HG03159 (cell line): ENCODE data around the gene SMG6.

ENCODE experiments used
- ATAC-seq: cut with Tn5 transposase; IDR thresholded peaks from one replicate; pipeline ENCODE4 v1.9.1; 2021; ENCODE audit warnings: mild to moderate bottlenecking, moderate library complexity; ENCODE audit not compliant: unreplicated experiment

SMG6 gene

GRCh38 chr17:2084036-2084765, 219.4 kb downstream of the SMG6 start:
- no peak for ATAC-seq

GRCh38 chr17:2083613-2084035, 220.0 kb downstream of the SMG6 start:
- peak; percentile 47 for ATAC-seq

DNA sequence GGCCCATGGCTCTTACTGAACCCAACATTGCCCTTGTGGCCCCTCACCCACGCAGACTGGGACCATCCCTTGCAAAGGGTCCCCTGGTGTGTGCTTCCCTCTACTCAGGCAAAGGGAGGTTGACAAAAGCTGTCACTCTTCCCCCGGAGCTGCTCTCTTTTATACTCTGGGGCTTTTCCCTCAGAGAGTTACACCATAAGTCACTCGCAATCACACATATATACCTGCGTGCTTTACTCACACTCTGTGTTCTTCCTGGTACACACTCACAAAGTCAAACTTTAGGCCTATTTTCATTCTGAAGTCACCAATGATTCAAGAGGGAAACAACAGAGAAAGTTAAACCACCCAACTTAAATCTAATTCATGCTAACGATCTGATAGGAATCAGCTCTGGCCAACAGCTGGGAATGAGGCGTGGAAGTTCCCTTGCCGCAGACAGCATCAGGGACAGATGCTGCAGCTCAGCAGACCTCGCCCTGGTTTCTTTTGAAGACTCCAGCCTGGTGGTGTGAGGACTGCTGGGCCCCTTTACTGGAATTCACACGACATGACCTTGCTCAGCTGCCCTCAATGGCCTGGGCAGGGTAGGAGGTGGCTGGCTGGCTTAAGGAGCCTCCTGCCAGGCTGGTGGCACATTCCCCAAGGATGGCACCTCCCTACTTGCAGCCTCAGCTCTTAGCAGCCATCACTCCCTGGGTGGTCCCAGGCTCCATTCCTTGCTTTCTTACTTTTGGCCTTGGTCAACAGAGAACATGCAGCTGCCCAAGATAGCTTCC, 221.4 kb downstream of the SMG6 start:
- no peak for ATAC-seq

DNA sequence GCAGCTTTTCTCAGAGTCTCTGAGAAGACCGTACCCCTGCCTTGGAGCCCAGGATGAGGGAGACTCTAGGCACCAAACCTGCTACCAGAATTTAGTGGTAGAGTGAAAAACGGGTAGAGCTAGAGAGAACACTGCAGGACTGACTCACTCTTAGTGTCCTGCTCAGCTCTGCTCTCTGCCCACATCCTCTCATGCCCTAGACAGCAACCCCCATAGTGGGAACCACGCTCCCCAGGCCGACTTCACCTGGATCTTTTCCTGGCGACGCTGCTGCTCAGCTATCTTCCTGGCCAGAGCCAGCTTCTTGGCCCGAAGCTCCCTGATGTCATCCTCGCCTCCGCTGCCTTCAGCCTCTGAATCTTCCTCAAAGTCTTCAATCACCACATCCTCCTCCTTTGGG, 222.0 kb downstream of the SMG6 start:
- ATAC-seq: no peak

- no peak for ATAC-seq
Measured at GRCh38 chr17:2077040-2077439, 226.5 kb downstream of the SMG6 start.

- ATAC-seq: no peak
Measured at GRCh38 chr17:2076087-2076984, 227.2 kb downstream of the SMG6 start.

DNA sequence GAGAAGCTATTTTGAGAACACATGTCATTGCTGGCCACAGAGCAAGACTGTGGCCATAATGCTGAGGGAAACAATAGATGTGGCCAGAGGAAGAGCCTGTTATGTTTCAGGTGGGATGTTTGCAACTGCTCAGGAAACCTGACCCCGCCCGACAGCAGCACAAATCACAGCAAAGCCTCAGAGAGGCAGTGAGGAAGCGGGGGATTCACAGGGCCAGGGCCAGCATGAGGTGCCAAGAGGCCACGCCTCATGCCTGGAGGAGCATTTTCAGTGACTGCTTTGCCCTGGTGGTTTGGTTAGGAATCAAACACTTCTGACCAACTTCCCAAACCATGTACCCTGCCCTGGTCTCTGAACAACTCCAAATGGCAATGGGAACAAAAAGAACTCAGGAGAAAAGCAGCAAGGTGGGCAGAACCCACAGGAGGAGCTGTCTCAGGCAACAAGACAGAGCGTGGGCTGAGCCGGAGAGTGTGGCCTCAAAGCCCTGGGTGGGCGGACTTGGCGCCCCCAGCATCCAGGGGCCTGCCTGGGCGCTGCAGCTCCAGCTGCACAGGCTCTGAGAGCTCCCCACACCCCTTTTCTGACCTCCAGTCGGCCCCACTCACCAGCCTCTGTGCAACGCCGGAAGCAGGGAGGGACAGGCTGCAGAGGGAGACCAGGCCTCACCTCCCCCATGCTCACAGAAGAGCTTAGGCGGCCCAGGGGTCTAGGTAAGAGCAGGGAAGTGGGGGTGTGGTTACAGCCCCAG, 228.1 kb downstream of the SMG6 start:
- ATAC-seq: no peak

DNA sequence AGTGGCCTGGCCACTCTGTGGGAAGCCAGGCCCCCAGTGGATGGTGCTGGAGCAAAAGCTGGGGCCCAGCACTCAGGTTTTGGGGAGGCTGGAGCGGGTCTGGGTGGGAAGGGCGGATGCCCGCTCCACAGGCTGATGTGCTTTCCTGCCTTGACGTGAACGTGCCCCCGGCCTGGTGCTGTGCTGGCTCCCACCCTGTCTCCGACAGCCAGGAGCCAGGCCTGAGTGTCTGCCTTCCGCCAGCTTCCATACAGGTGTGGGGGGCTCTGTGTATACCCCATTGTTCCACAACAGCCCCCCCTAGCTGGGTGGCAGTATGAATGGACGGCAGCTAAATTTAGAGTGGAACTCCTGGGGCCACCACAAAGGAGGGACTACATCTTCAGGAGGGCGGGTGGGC, 228.7 kb downstream of the SMG6 start:
- no peak for ATAC-seq

DNA sequence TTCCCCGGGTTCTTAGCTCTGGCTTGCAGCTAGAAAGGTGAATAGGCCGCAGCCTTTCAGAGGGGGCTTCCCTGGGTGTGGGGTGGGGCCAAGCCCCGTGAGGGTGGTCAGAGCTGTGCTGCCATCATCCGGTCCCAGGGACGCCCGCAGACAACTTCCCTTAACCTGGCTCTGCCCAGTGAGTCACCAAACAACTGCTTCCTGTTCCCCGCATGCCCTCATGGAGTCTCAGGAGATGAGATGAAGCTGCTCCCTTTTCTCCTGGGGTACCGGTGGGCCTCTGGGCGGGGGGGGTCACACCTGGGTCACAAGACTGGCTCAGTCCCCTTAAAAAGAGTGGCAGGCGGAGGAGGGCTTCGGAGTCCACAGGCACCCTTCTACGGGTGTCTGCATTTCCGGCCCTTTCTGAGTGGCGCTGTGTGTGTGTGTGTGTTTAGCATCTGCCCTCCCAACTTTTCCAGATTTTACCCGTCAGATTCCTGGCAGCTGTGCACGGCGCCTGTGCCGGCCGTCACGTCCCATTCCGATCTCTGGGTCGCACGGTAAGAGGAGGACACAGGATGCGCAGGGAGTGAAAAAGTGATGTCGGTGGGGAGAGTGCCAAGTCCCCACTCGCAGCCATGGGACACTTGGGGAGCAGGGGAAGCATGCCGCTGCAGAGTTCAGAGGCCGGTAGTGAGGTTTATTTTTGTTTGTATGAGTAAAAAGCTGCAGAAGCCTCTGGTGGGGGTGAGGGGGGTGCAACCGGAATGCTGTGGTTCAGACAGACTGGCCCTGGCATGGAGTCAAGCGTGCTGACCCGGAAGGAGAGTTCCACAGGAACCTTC, 231.9 kb downstream of the SMG6 start:
- ATAC-seq: no peak

DNA sequence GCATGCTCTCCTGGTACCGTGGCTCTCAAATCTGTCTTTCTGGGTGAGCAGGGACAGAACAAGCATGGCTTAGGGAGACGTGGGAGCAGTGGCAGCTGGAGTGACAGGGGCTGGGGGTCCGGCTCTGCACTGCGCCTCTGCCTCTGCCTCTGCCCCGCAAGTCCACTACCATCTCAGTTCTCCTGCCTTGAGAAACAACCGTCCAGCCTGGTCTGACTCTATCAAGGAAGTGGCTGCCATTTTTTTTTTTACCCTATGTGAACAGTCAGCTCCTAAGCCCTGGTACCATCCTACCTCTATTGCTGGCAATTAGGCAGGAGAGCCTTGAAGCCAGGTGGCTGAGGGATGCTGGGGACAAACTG, 232.6 kb downstream of the SMG6 start:
- no peak for ATAC-seq

DNA sequence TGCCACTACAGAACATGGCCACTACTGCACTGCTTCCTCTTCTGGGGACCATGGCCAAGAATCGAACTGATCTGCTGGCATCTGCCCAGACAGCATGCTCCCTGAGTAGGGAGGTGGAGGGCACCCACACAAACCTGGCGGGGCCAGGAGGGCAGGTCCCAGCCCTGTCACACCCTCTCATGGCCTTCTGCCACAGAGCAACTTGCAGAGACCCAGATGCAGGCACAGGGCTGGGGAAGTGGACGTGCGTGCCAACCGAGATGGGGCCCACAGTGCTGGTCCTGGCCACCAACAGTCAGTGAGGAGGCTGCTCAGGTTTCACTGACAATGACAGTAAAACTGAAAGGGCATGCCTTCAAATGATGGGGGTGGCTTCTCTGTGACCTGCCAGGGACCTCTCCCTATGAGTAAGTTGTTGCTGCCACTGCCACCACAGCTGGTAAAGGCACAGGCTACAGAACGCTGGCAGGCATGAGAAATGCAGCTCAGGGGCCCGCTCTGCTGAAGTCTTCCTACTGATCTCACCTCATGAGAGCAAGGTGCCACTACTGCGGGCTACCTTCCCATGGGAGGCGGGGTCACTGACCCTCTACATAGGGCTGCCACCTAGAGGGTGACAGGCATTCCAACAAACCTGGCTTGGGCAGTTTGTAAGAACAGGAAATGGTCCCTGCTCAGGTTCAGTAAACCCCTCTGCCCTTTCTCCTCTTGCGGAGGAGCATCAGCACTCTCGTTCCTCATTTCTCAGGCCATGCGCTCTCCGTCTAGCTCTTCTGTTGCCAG, 233.2 kb downstream of the SMG6 start:
- peak; percentile 66 for ATAC-seq

DNA sequence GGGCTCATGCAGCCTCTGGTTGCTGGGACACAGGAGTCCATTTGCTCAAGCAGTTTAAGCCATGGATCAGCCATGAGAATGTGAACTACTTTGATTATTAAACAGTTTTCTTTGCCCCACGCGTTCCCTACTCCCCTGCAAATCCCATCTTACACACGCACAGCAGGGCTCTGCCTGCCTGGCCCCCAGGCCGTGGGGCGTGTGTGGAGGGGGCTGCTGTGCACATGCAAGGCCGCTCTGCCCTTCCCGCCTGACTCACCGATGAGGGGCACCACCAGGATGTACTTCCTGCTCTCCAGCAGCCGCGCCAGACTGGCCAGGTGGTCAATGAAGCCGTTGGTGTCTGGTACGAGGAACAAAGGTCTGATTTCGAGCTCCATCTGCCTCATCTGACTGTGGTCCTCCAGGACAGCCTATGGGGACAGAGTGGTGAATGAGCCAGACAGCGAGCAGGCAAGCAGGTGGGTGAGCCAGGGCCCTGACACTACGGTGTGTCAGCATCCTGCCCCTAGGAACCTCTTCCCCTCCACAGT, 235.0 kb downstream of the SMG6 start:
- ATAC-seq: no peak

- ATAC-seq: no peak
Measured at GRCh38 chr17:2068031-2068518, 235.5 kb downstream of the SMG6 start.

DNA sequence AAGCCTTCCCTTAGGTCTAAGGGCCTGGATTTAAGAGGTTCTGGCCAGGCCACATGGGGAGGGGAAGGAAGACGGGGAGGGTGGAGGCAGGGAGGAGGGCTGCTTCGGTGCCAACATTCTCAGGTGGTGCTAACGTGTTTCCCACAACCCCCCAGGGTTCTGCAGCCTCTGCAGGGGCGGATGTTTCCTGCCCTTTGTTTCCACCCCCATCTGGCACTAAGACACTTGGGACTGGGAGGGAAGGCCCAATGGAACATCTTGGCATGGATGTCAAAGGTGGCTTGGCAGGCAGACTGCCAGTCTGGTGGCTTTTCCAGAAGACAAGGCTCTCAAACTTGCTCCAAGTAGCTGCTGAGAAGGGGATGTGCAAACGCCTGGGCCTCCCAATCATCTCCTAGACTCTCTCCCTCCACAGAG, 236.0 kb downstream of the SMG6 start:
- no peak for ATAC-seq

- ATAC-seq: no peak
Measured at GRCh38 chr17:2067048-2067561, 236.5 kb downstream of the SMG6 start.

DNA sequence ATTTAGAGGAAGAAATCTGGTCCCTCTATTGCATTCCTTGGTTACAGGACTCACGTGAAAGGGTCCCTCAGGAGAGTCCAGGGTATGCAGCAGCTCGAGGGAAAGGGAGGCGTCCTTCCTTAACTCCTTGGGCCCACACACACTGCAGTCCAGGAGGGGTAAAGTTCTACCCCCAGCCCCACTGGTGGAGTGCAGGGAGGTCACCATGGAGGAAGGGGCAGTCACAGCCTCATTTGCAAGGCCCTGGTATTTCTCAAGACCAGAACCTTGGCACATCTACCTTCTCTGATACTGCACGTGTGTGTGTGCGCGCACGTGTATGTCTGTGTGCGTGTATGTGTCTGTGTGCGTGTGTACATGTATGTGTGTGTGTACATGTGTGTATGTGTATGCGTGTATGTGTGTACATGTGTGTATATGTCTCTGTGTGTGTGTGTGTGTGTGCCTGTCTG, 237.6 kb downstream of the SMG6 start:
- ATAC-seq: no peak

- ATAC-seq: no peak
Measured at GRCh38 chr17:2064980-2065785, 238.4 kb downstream of the SMG6 start.
